K562 (cell line): ENCODE results near the gene IMP4. TPM values are rescaled to one million over a fixed set of nuclear protein-coding genes. Genes with fewer than 3 reads are reported as not detected.

Experiments used
- BACH1 ChIP-seq: fragments of 200-800 bp; sonication (Bioruptor generic); IDR thresholded peaks from 2 replicates; pipeline ENCODE4 v1.6.1; 2016; ENCODE audit warnings: missing genetic modification characterization, missing compliant biosample characterization
- MAFF ChIP-seq: IDR thresholded peaks from 2 replicates; pipeline ENCODE4 v1.6.1; 2012; ENCODE audit warnings: low read length, improper control_type of control experiment
- MAFG ChIP-seq: fragments of 450-650 bp; conservative IDR thresholded peaks from 2 replicates; pipeline ENCODE4 v1.6.1; 2016; ENCODE audit warnings: missing genetic modification characterization, missing compliant biosample characterization
- MEIS2 ChIP-seq: fragments of 450-650 bp; IDR thresholded peaks from 2 replicates; pipeline ENCODE4 v1.6.1; 2014; ENCODE audit warnings: mild to moderate bottlenecking; ENCODE audit not compliant: partially characterized antibody
- NFE2 ChIP-seq: IDR thresholded peaks from 2 replicates; pipeline ENCODE4 v1.6.1; 2014; ENCODE audit warnings: antibody characterized with exemption, low read depth
- NR2C2 ChIP-seq, 2 experiments: fragments of 200-800 bp in 1 of 2; sonication (Bioruptor generic) in 1 of 2; sonication (generic) in 1 of 2; formaldehyde crosslinking in 1 of 2; IDR thresholded peaks; 2 replicates each; pipeline versions ENCODE4 v1.6.1 to v1.8.0; 2016 to 2022; ENCODE audit warnings: mild to moderate bottlenecking in 1 of 2, missing compliant biosample characterization in 1 of 2, missing genetic modification characterization in 1 of 2, missing genetic modification reagents in 1 of 2
- SMAD4 ChIP-seq: fragments of 250-450 bp; sonication (Bioruptor Pico); conservative IDR thresholded peaks from 2 replicates; pipeline ENCODE4 v1.8.0; 2021; ENCODE audit warnings: inconsistent platforms, mild to moderate bottlenecking, moderate library complexity
- SREBF1 ChIP-seq: fragments of 150-350 bp; IDR thresholded peaks from 2 replicates; pipeline ENCODE4 v1.6.1; 2014; ENCODE audit warnings: antibody characterized with exemption, low read depth, low read length, borderline replicate concordance
- TAF9B ChIP-seq: fragments of 450-650 bp; IDR thresholded peaks from 2 replicates; pipeline ENCODE4 v1.6.1; 2018; ENCODE audit warnings: mild to moderate bottlenecking; ENCODE audit not compliant: partially characterized antibody
- ZNF124 ChIP-seq: sonication (generic); formaldehyde crosslinking; IDR thresholded peaks from 2 replicates; pipeline ENCODE4 v1.8.1; 2022; ENCODE audit warnings: missing genetic modification reagents
- polyA plus RNA-seq, 8 experiments: library from polyadenylated mRNA; depleted of rRNA in 4 of 8; stranded (reverse) in 5 of 8; unstranded in 3 of 8; fragments of >200 nt; fragmentation: Nextera tagmentation in 2 of 8; fragmentation: Illumina TruSeq in 1 of 8; extraction: Ambion mirVana in 2 of 8; extraction: Trizol in 1 of 8; gene quantifications; 2 replicates each; pipeline versions ENCODE4 v1.2.1 to v1.2.3, GENCODE V29; 2011 to 2014; ENCODE audit warnings: inconsistent platforms in 1 of 8, missing spikeins in 1 of 8
- total RNA-seq, 7 experiments: library from RNA; depleted of rRNA in 6 of 7; stranded (reverse); fragments of >200 nt in 6 of 7; fragmentation: Illumina TruSeq in 2 of 7; extraction: Trizol in 2 of 7; gene quantifications; 2 replicates each; pipeline versions ENCODE4 v1.2.1 to v1.2.3, GENCODE V29; 2011 to 2021; ENCODE audit warnings: low replicate concordance in 1 of 7
- TF ChIP-seq, protein P1 (sequence below): fragments of 450-650 bp; formaldehyde crosslinking; IDR thresholded peaks from 2 replicates; pipeline ENCODE4 v1.4.0; 2020; ENCODE audit warnings: mild to moderate bottlenecking
- TF ChIP-seq, protein P2 (sequence below): fragments of 200-800 bp; sonication (Bioruptor generic); IDR thresholded peaks from 2 replicates; pipeline ENCODE4 v1.6.1; 2017; ENCODE audit warnings: missing genetic modification characterization, missing compliant biosample characterization
- TF ChIP-seq, protein P3 (sequence below), 2 experiments: fragments of 200-800 bp in 1 of 2; sonication (Bioruptor generic) in 1 of 2; sonication (generic) in 1 of 2; formaldehyde crosslinking in 1 of 2; IDR thresholded peaks in 1 of 2; conservative IDR thresholded peaks in 1 of 2; 2 replicates each; pipeline versions ENCODE4 v1.5.0 to v1.6.1; 2016 to 2020; ENCODE audit warnings: missing compliant biosample characterization in 1 of 2, missing genetic modification characterization in 1 of 2, missing genetic modification reagents in 1 of 2
- TF ChIP-seq, protein P4 (sequence below): fragments of 450-650 bp; IDR thresholded peaks from 2 replicates; pipeline ENCODE4 v1.6.1; 2017; ENCODE audit warnings: antibody characterized with exemption, mild to moderate bottlenecking
- TF ChIP-seq, protein P5 (sequence below): fragments of 450-650 bp; formaldehyde crosslinking; IDR thresholded peaks from 2 replicates; pipeline ENCODE4 v1.4.0; 2020; ENCODE audit warnings: mild to moderate bottlenecking, moderate library complexity

IMP4 gene
- total and polyA plus RNA-seq, 9 of the 15 experiments (the other 6 are each of a cell fraction or from before 2014, with no cell fraction given) = 35.4 to 209 (median 100.0) TPM

DNA sequence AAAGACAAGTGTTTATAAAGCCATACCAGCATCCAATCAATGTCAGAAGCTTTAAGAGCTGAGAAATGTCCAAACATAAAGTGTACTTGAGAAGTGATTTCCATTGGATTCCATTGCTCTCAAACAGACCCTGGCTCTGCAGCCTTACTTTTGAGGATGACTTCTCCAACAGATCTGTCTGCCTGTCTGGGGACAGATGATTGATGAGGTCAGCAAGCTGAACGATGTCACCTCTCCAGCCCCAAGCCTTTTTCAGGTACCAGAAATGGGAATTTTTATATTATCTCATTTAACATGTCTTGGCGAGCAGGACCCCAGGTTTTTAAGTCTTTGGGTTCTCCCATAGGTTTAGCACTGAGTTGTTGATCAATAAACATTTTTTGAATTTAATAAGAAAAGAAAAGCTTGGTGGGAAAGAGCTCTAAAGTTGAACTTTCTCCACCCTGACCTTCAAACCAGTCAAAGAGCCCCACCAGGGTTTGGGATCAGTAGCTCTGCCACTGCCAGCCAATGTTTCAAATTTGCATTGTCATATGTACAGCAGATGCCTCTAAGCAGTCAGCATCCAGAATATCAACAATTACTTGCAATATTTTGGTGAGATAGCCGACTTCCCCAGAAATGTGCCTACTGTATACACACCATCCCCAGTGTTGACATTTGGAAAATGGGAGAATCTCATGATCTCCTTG is 35.7 kb downstream of the IMP4 start (continued):
- TF ChIP-seq SREBF1 = no peak
- TF ChIP-seq MAFG (tag) = peak; percentile 92
- no peak for TF ChIP-seq NR2C2 (CRISPR knock-in tag; IDR thresholded peaks at IDR 0.05)
- no peak for TF ChIP-seq NR2C2 (tag; IDR thresholded peaks at IDR 0.05)
- TF ChIP-seq MAFF = peak; percentile 73; the same call in 1 of the 2 replicates
- TF ChIP-seq ZNF124 (CRISPR knock-in tag) = no peak
- peak; percentile 95 for TF ChIP-seq MEIS2
- TF ChIP-seq, protein P1, sequence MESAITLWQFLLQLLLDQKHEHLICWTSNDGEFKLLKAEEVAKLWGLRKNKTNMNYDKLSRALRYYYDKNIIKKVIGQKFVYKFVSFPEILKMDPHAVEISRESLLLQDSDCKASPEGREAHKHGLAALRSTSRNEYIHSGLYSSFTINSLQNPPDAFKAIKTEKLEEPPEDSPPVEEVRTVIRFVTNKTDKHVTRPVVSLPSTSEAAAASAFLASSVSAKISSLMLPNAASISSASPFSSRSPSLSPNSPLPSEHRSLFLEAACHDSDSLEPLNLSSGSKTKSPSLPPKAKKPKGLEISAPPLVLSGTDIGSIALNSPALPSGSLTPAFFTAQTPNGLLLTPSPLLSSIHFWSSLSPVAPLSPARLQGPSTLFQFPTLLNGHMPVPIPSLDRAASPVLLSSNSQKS = no peak
- peak; percentile 87 for TF ChIP-seq SMAD4 (CRISPR knock-in tag)
- TF ChIP-seq BACH1 (tag) = peak; percentile 54; the same call in 1 of the 2 replicates
- TF ChIP-seq, protein P2, sequence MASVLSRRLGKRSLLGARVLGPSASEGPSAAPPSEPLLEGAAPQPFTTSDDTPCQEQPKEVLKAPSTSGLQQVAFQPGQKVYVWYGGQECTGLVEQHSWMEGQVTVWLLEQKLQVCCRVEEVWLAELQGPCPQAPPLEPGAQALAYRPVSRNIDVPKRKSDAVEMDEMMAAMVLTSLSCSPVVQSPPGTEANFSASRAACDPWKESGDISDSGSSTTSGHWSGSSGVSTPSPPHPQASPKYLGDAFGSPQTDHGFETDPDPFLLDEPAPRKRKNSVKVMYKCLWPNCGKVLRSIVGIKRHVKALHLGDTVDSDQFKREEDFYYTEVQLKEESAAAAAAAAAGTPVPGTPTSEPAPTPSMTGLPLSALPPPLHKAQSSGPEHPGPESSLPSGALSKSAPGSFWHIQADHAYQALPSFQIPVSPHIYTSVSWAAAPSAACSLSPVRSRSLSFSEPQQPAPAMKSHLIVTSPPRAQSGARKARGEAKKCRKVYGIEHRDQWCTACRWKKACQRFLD (CRISPR knock-in tag) = 0 out of 2 replicates have a peak, but pooled peaks have one; percentile 42
- no peak for TF ChIP-seq TAF9B
- TF ChIP-seq, protein P3, sequence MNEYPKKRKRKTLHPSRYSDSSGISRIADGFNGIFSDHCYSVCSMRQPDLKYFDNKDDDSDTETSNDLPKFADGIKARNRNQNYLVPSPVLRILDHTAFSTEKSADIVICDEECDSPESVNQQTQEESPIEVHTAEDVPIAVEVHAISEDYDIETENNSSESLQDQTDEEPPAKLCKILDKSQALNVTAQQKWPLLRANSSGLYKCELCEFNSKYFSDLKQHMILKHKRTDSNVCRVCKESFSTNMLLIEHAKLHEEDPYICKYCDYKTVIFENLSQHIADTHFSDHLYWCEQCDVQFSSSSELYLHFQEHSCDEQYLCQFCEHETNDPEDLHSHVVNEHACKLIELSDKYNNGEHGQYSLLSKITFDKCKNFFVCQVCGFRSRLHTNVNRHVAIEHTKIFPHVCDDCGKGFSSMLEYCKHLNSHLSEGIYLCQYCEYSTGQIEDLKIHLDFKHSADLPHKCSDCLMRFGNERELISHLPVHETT (CRISPR knock-in tag; conservative IDR thresholded peaks at IDR 0.05 in 1 of 2, IDR thresholded peaks at IDR 0.05 in 1 of 2) = peak in 1 of 2 experiments; percentile 59; a peak in 1 of 4 replicates
- TF ChIP-seq, protein P4, sequence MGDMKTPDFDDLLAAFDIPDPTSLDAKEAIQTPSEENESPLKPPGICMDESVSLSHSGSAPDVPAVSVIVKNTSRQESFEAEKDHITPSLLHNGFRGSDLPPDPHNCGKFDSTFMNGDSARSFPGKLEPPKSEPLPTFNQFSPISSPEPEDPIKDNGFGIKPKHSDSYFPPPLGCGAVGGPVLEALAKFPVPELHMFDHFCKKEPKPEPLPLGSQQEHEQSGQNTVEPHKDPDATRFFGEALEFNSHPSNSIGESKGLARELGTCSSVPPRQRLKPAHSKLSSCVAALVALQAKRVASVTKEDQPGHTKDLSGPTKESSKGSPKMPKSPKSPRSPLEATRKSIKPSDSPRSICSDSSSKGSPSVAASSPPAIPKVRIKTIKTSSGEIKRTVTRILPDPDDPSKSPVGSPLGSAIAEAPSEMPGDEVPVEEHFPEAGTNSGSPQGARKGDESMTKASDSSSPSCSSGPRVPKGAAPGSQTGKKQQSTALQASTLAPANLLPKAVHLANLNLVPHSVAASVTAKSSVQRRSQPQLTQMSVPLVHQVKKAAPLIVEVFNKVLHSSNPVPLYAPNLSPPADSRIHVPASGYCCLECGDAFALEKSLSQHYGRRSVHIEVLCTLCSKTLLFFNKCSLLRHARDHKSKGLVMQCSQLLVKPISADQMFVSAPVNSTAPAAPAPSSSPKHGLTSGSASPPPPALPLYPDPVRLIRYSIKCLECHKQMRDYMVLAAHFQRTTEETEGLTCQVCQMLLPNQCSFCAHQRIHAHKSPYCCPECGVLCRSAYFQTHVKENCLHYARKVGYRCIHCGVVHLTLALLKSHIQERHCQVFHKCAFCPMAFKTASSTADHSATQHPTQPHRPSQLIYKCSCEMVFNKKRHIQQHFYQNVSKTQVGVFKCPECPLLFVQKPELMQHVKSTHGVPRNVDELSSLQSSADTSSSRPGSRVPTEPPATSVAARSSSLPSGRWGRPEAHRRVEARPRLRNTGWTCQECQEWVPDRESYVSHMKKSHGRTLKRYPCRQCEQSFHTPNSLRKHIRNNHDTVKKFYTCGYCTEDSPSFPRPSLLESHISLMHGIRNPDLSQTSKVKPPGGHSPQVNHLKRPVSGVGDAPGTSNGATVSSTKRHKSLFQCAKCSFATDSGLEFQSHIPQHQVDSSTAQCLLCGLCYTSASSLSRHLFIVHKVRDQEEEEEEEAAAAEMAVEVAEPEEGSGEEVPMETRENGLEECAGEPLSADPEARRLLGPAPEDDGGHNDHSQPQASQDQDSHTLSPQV = peak; percentile 87
- TF ChIP-seq, protein P5, sequence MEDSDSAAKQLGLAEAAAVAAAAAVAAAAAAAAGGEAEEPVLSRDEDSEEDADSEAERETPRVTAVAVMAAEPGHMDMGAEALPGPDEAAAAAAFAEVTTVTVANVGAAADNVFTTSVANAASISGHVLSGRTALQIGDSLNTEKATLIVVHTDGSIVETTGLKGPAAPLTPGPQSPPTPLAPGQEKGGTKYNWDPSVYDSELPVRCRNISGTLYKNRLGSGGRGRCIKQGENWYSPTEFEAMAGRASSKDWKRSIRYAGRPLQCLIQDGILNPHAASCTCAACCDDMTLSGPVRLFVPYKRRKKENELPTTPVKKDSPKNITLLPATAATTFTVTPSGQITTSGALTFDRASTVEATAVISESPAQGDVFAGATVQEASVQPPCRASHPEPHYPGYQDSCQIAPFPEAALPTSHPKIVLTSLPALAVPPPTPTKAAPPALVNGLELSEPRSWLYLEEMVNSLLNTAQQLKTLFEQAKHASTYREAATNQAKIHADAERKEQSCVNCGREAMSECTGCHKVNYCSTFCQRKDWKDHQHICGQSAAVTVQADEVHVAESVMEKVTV (CRISPR knock-in tag) = no peak
- peak; percentile 85 for TF ChIP-seq NFE2
